GM12878 (cell line): Measurements from ENCODE around the gene MCCD1. TPM values are rescaled to one million over a fixed set of nuclear protein-coding genes. Genes with fewer than 3 reads are reported as not detected.

Source experiments
- ATAC-seq: fragments of 200-7000 bp; cut with Tn5 transposase; 3 replicates; pipeline ENCODE4 v1.9.1; 2020; ENCODE audit warnings: mild to moderate bottlenecking, moderate library complexity
- BruUV-seq: library from RNA; stranded (reverse); fragments of 400-500 nt; replicated peaks from 2 replicates; lab custom pipeline; 2021; lab: Mats Ljungman, UMichigan
- CTCF ChIA-PET: fragments of 300-600 bp; sonication (Branson Sonifier 250); formaldehyde crosslinking; extraction: SDS; loops from one replicate; lab custom pipeline; 2021; ENCODE audit warnings: inconsistent platforms; lab: Yijun Ruan, JAX
- POLR2A ChIA-PET: fragments of 350-600 bp; formaldehyde crosslinking; extraction: SDS; loops from one replicate; lab custom pipeline; 2021; ENCODE audit warnings: inconsistent platforms; lab: Charles Lee
- RAD21 ChIA-PET: fragments of 300-600 bp; sonication (Branson Sonifier 250); formaldehyde crosslinking; loops from one replicate; lab custom pipeline; 2023; ENCODE audit warnings: antibody characterized with exemption; ENCODE audit not compliant: unreplicated experiment; lab: Charles Lee
- SMC1A ChIA-PET: fragments of 300-600 bp; sonication (Branson Sonifier 250); formaldehyde crosslinking; loops from one replicate; lab custom pipeline; 2023; ENCODE audit not compliant: unreplicated experiment, uncharacterized antibody; lab: Charles Lee
- DNase-seq: peaks from one replicate; pipeline ENCODE4 v3.0.0-alpha.2; 2011; ENCODE audit warnings: low read depth, low spot score
- FAIRE-seq: peaks from 3 replicates; lab custom pipeline; 2011; peaks lifted over from hg19 to GRCh38; lab: Jason Lieb, UNC
- H2AFZ ChIP-seq: 2 replicates; pipeline ENCODE4 v1.6.0; 2011; ENCODE audit warnings: low read depth, low read length, control low read depth; ENCODE audit not compliant: control insufficient read depth
- H3K27ac ChIP-seq: 2 replicates; pipeline ENCODE4 v1.5.1; 2011; ENCODE audit warnings: control low read depth; ENCODE audit not compliant: control insufficient read depth, insufficient read depth
- H3K27me3 ChIP-seq, 2 experiments: replicated peaks in 1 of 2; 2 replicates each; pipeline versions ENCODE4 v1.6.0 to v1.6.1; 2011; ENCODE audit warnings: low read length in 1 of 2; ENCODE audit not compliant: control insufficient read depth in 2 of 2, insufficient read depth in 2 of 2
- H3K36me3 ChIP-seq, 2 experiments: 2 replicates each; pipeline ENCODE4 v1.5.1; 2011; ENCODE audit warnings: low read length in 1 of 2; ENCODE audit not compliant: control insufficient read depth in 2 of 2, insufficient read depth in 2 of 2
- H3K4me1 ChIP-seq: 2 replicates; pipeline ENCODE4 v1.6.1; 2011; ENCODE audit warnings: mild to moderate bottlenecking, low read length, moderate library complexity, mixed read lengths; ENCODE audit not compliant: control insufficient read depth, insufficient read depth
- H3K4me2 ChIP-seq: 2 replicates; pipeline ENCODE4 v1.6.0; 2011; ENCODE audit warnings: control low read depth; ENCODE audit not compliant: control insufficient read depth, insufficient read depth
- H3K4me3 ChIP-seq: fragments of 200-600 bp; sonication (generic); 2 replicates; pipeline ENCODE4 v1.5.1; 2016
- H3K79me2 ChIP-seq: 2 replicates; pipeline ENCODE4 v1.6.0; 2011; ENCODE audit warnings: low read length; ENCODE audit not compliant: control insufficient read depth, insufficient read depth
- H3K9ac ChIP-seq: 2 replicates; pipeline ENCODE4 v1.8.0; 2011; ENCODE audit warnings: low read length, control low read depth, mixed read lengths; ENCODE audit not compliant: control insufficient read depth, insufficient read depth
- H3K9me3 ChIP-seq: replicated peaks from 3 replicates; pipeline ENCODE4 v1.5.1; 2011; ENCODE audit warnings: mild to moderate bottlenecking, low read length; ENCODE audit not compliant: control insufficient read depth, insufficient read depth
- H4K20me1 ChIP-seq: 2 replicates; pipeline ENCODE4 v1.6.0; 2011; ENCODE audit not compliant: control insufficient read depth, insufficient read depth
- GATAD2B ChIP-seq: fragments of 450-650 bp; conservative IDR thresholded peaks from 2 replicates; pipeline ENCODE4 v1.6.1; 2017; ENCODE audit warnings: low read depth, mild to moderate bottlenecking, moderate library complexity
- HDAC2 ChIP-seq: fragments of 200-600 bp; sonication (generic); IDR thresholded peaks from 2 replicates; pipeline ENCODE4 v1.6.1; 2017
- HSF1 ChIP-seq: fragments of 150-350 bp; IDR thresholded peaks from 2 replicates; pipeline ENCODE4 v1.6.1; 2014; ENCODE audit warnings: mild to moderate bottlenecking, low read depth, low read length
- IRF4 ChIP-seq: IDR thresholded peaks from 2 replicates; pipeline ENCODE4 v1.6.1; 2011; ENCODE audit warnings: low read depth, low read length
- JUNB ChIP-seq: IDR thresholded peaks from 2 replicates; pipeline ENCODE4 v1.6.1; 2016; ENCODE audit warnings: antibody characterized with exemption, mild to moderate bottlenecking
- MYC ChIP-seq: IDR thresholded peaks from 2 replicates; pipeline ENCODE4 v1.6.1; 2011; ENCODE audit warnings: mild to moderate bottlenecking, low read length, moderate library complexity, inconsistent platforms; ENCODE audit not compliant: insufficient read depth, insufficient replicate concordance, insufficient read length, severe bottlenecking
- NFIC ChIP-seq: IDR thresholded peaks from 2 replicates; pipeline ENCODE4 v1.6.1; 2012; ENCODE audit warnings: low read depth, mild to moderate bottlenecking, inconsistent platforms, low read length, moderate library complexity
- PBX3 ChIP-seq: IDR thresholded peaks from 2 replicates; pipeline ENCODE4 v1.6.1; 2011; ENCODE audit warnings: mild to moderate bottlenecking, low read depth, low read length, moderate library complexity; ENCODE audit not compliant: insufficient replicate concordance
- POLR2AphosphoS5 ChIP-seq: IDR thresholded peaks from 2 replicates; pipeline ENCODE4 v1.6.1; 2011; ENCODE audit warnings: mild to moderate bottlenecking, low read length, inconsistent platforms
- RAD21 ChIP-seq: IDR thresholded peaks from 2 replicates; pipeline ENCODE4 v1.6.1; 2011; ENCODE audit warnings: mild to moderate bottlenecking, low read depth, low read length, moderate library complexity; ENCODE audit not compliant: insufficient read depth
- ZBTB33 ChIP-seq: fragments of 450-650 bp; IDR thresholded peaks from 2 replicates; pipeline ENCODE4 v1.6.1; 2017; ENCODE audit warnings: mild to moderate bottlenecking
- ZNF207 ChIP-seq: fragments of 450-650 bp; IDR thresholded peaks from 2 replicates; pipeline ENCODE4 v1.6.1; 2014; ENCODE audit warnings: antibody characterized with exemption, mild to moderate bottlenecking, borderline replicate concordance
- ZNF384 ChIP-seq: IDR thresholded peaks from 2 replicates; pipeline ENCODE4 v1.6.1; 2012; ENCODE audit warnings: low read depth, mild to moderate bottlenecking, low read length, improper control_type of control experiment, borderline replicate concordance
- WGBS: methylation state at CpG from one replicate; pipeline ENCODE4 v1.1.6; 2016; ENCODE audit warnings: low lambda C conversion rate; ENCODE audit not compliant: insufficient replicate concordance, insufficient coverage; ENCODE audit errors: missing lambda C conversion rate; 5-methylcytosine and 5-hydroxymethylcytosine counted together
- in situ Hi-C: fragments of 300-500 bp; cut with MboI; formaldehyde crosslinking; loops from 9 replicates; pipeline ENCODE4 v1.14.3; 2018; ENCODE audit warnings: mixed read lengths
- intact Hi-C: fragments of 100-400 bp; cut with micrococcal nuclease; formaldehyde crosslinking; loops from one replicate; pipeline ENCODE4 v1.14.2; 2022; ENCODE audit not compliant: unreplicated experiment
- polyA plus RNA-seq, 11 experiments: library from polyadenylated mRNA; depleted of rRNA in 4 of 11; unstranded in 6 of 11; stranded (reverse) in 5 of 11; fragments of >200 nt; fragmentation: Nextera tagmentation in 4 of 11; fragmentation: Illumina TruSeq in 1 of 11; extraction: Ambion mirVana in 4 of 11; extraction: Trizol in 1 of 11; gene quantifications; 1 replicate in 1 of 11; 2 replicates in 10 of 11; pipeline versions ENCODE4 v1.2.1 to v1.2.3, GENCODE V29; 2011 to 2016; ENCODE audit warnings: inconsistent platforms in 2 of 11, missing spikeins in 2 of 11, low read depth in 1 of 11
- total RNA-seq, 4 experiments: library from RNA; depleted of rRNA in 3 of 4; stranded (reverse); fragments of >200 nt in 3 of 4; fragmentation: Illumina TruSeq in 1 of 4; extraction: Trizol in 1 of 4; gene quantifications; 2 replicates each; pipeline versions ENCODE4 v1.2.1 to v1.2.3, GENCODE V29; 2013 to 2021

The MCCD1 gene
- total and polyA plus RNA-seq, 10 of the 15 experiments (the other 5 are each of a cell fraction or from before 2014, with no cell fraction given) = not detected

GRCh38 chr6:31538805-31539400 lies 10.1 kb downstream of the MCCD1 start (continued):
- no peak for TF ChIP-seq ZNF207
- TF ChIP-seq JUNB = no peak
- TF ChIP-seq IRF4 = no peak
- TF ChIP-seq POLR2AphosphoS5 = peak; percentile 42; the same call in 1 of the 2 replicates

GRCh38 chr6:31540640-31541039 lies 11.9 kb downstream of the MCCD1 start:
- 0% methylated on average over 4 of the region's 4 CpGs for WGBS
- ChIA-PET POLR2A (interaction anchor here (0.9 to 4.8 kb wide), 11 partner anchors 8 to 162 kb away, joined by 3 to 56 read pairs (median 6); partner anchors contain the start of genes ABHD16A, BAG6, C6orf47 and LTB), SMC1A (interaction anchor here (0.8 to 34.7 kb wide), 11 partner anchors 10 to 291 kb away, joined by 3 to 1989 read pairs (median 4); partner anchors contain the start of genes LST1, LTA, LTB and MCCD1), CTCF (interaction anchor here (0.9 to 34.8 kb wide), 5 partner anchors 9 to 289 kb away, joined by 3 to 2098 read pairs (median 16); partner anchors contain the start of genes LST1, LTB, MICB and NCR3), RAD21 (interaction anchor here (1.0 to 16.9 kb wide), 12 partner anchors 9 to 322 kb away, joined by 3 to 668 read pairs (median 5); partner anchors contain the start of genes ABHD16A, HSPA1B, LTB and MICB)
- DNase-seq (no peak), ATAC-seq (no peak), FAIRE-seq (no peak)
- Histone ChIP-seq H3K4me1 (no peaks in the 10 kb centered on the region), H4K20me1 (peaks cover 9% of the 10 kb centered on the region), H3K9me3 (no peaks in the 10 kb centered on the region), H3K9ac (peak overlapping the region; percentile 99), H2AFZ (no peak overlapping the region), H3K4me3 (peak overlapping the region; percentile 94), H3K4me2 (peak overlapping the region; percentile 85), H3K27ac (peak overlapping the region; percentile 97), H3K27me3 (no peaks in the 10 kb centered on the region), H3K36me3 (peaks cover 21 to 33% of the 10 kb centered on the region in 2 experiments), H3K79me2 (peaks cover 74% of the 10 kb centered on the region)
- intact Hi-C loops (loop anchor here (1.0 to 10.0 kb wide), 2 partner anchors 47 to 364 kb away; partner anchors contain the start of gene ZBTB12), in situ Hi-C loops (loop anchor here (5.0 to 10.0 kb wide), 2 partner anchors 48 to 294 kb away; no protein-coding TSS in a partner anchor)
- BruUV-seq = no TSS peak
- TF ChIP-seq PBX3 = no peak
- TF ChIP-seq MYC = no peak
- TF ChIP-seq HSF1 = no peak
- TF ChIP-seq RAD21 = no peak
- no peak for TF ChIP-seq HDAC2
- no peak for TF ChIP-seq ZBTB33
- TF ChIP-seq NFIC = no peak
- no peak for TF ChIP-seq GATAD2B
- no peak for TF ChIP-seq ZNF384
